ENCODE measurements around the gene SMPX. TPM values are rescaled to one million over a fixed set of nuclear protein-coding genes. Genes with fewer than 3 reads are reported as not detected.
"Not testable (repeated sequence)": the region's sequence is repeated elsewhere in the genome, so short reads cannot be mapped to it uniquely, and the experiment has no call there.

The SMPX gene
- not detected for total RNA-seq

- Mint-ChIP-seq H3K27ac (no peak within 1 kb of the TSS), H3K36me3 (no peaks in the 10 kb centered on the region), H3K4me1 (peaks cover 5% of the 10 kb centered on the region), H3K9me3 (no peaks in the 10 kb centered on the region), H3K27me3 (no peaks in the 10 kb centered on the region), H3K4me3 (no peak within 1 kb of the TSS)
- no peak for DNase-seq
- POLR2A ChIA-PET = no interaction called here
- no peak for ATAC-seq (ENCODE audit: low read depth)
Measured at GRCh38 chrX:21757960-21758359, at the start of gene SMPX. Gene SMPX (minus strand): TSS chrX:21758116. CDS start chrX:21754290, 3,826 bp downstream.

DNA sequence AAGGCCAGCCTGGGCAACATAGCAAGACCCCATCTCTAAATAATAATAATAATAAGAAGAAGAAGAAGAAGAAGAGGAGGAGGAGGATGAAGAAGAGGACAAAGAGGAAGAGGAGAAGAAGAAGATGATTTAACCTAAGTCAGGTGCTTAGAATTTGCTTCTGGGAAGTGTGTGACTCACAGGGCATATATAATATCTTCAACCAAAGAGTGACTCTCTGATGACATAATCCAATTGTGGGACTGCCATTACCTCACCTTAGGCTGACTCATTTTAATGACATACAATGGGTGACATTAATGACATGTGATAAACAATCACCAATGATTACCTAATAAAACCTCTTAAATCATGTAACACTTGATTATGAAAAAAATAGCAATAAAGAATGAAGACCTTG is 48.8 kb upstream of the SMPX start:
- no peaks in the 10 kb centered on the region for H3K9me3 Mint-ChIP-seq
- H3K4me1 Mint-ChIP-seq = no peaks in the 10 kb centered on the region
- POLR2A ChIA-PET = no interaction called here
- no peak overlapping the region for H3K4me3 Mint-ChIP-seq
- no peak overlapping the region for H3K27ac Mint-ChIP-seq
- H3K27me3 Mint-ChIP-seq = peaks cover 5% of the 10 kb centered on the region
- ATAC-seq (ENCODE audit: low read depth) = no peak
- no peaks in the 10 kb centered on the region for H3K36me3 Mint-ChIP-seq
- DNase-seq = no peak

DNA sequence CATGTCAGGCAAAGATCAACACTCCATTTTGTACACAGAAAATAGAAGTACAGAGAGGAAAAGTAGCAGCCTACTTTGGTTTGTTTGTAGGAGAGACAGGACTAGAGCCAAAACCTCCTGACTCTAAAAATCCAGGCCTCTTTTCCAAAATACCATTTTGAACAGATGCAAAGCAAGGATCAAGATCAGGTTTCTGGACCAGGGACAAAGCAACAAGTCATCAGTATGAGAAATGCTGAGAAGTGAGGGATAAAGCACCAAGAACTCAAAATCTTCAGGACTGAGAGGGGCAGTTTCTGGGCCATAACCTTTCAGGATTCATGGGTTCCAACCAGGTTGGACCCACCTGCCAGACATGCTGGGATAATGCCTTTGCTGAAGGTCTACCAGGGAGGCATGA is 44.9 kb upstream of the SMPX start:
- Mint-ChIP-seq H3K27ac (no peak overlapping the region), H3K4me1 (no peaks in the 10 kb centered on the region)

DNA sequence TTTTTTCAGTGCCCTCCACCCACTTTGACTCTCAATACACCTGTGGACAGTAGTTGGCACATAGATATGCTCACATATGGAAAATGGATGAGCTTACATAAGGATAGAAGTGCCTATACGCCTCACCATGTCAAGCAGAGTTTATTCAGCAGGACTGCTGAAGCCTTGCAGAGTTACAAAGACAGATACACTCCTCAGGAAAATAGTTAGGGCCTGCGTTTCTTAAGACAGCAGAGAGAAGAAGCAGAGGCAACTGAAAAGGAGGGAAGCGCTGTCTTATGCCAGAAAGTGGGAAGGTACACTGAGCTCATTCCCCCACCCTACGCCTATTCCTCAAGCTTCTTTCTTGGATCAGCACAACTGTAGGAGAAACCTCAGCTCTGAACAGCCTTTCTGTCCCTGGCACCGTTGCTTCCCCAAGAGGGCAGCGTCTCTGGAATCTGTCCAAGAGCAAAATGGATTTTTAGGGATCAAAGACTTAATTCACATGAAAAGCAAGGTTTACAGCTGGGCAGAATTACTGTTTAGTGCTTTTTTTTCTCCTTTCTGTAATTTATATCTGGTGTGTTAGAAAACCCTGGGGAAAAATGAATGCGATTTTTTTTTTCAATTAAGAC is 44.2 kb upstream of the SMPX start:
- POLR2A ChIA-PET = no interaction called here

More for the DNA sequence above, 44.9 kb upstream of the SMPX start:
- DNase-seq (no peak), ATAC-seq (ENCODE audit: low read depth) (no peak)
- H3K27me3 Mint-ChIP-seq = peaks cover 3% of the 10 kb centered on the region
- no peaks in the 10 kb centered on the region for H3K9me3 Mint-ChIP-seq
- H3K4me3 Mint-ChIP-seq = no peak overlapping the region
- POLR2A ChIA-PET = no interaction called here
- H3K36me3 Mint-ChIP-seq = no peaks in the 10 kb centered on the region

GRCh38 chrX:21800344-21800770 is 42.4 kb upstream of the SMPX start:
- H3K27me3 Mint-ChIP-seq = no peaks in the 10 kb centered on the region
- H3K27ac Mint-ChIP-seq = no peak overlapping the region
- no peaks in the 10 kb centered on the region for H3K9me3 Mint-ChIP-seq
- POLR2A ChIA-PET = no interaction called here
- DNase-seq = no peak
- no peak overlapping the region for H3K4me3 Mint-ChIP-seq
- H3K4me1 Mint-ChIP-seq = no peaks in the 10 kb centered on the region
- no peak for ATAC-seq (ENCODE audit: low read depth)
- no peaks in the 10 kb centered on the region for H3K36me3 Mint-ChIP-seq

More for the DNA sequence above, 44.2 kb upstream of the SMPX start:
- H3K27me3 Mint-ChIP-seq = no peaks in the 10 kb centered on the region
- ATAC-seq (ENCODE audit: low read depth) (no peak), DNase-seq (no peak)
- no peaks in the 10 kb centered on the region for H3K36me3 Mint-ChIP-seq
- H3K27ac Mint-ChIP-seq = no peak overlapping the region
- no peaks in the 10 kb centered on the region for H3K9me3 Mint-ChIP-seq
- no peak overlapping the region for H3K4me3 Mint-ChIP-seq
- no peaks in the 10 kb centered on the region for H3K4me1 Mint-ChIP-seq

DNA sequence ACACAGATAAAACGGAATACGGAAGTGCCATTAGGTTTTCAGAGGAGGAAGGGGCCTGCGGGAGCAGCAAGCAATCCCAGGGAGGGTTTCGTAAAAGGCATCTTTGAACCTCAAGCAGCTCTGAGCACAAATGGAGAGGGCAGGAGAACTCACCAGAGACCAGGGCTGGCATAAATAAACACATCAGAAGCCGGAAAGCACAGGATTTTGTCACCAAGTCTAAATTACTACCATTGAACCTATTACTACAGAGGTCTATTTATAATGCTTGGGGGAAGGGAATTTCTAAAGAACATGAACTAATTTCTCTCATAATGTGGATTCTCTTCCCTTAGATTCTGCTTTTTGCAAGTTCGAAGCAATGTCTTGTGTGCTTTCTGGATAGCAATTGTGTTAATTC is 41.9 kb upstream of the SMPX start:
- no peaks in the 10 kb centered on the region for H3K4me1 Mint-ChIP-seq
- ATAC-seq (ENCODE audit: low read depth) (no peak), DNase-seq (no peak)
- H3K36me3 Mint-ChIP-seq = no peaks in the 10 kb centered on the region
- POLR2A ChIA-PET = no interaction called here
- no peak overlapping the region for H3K27ac Mint-ChIP-seq
- H3K27me3 Mint-ChIP-seq = no peaks in the 10 kb centered on the region
- no peak overlapping the region for H3K4me3 Mint-ChIP-seq
- H3K9me3 Mint-ChIP-seq = no peaks in the 10 kb centered on the region

DNA sequence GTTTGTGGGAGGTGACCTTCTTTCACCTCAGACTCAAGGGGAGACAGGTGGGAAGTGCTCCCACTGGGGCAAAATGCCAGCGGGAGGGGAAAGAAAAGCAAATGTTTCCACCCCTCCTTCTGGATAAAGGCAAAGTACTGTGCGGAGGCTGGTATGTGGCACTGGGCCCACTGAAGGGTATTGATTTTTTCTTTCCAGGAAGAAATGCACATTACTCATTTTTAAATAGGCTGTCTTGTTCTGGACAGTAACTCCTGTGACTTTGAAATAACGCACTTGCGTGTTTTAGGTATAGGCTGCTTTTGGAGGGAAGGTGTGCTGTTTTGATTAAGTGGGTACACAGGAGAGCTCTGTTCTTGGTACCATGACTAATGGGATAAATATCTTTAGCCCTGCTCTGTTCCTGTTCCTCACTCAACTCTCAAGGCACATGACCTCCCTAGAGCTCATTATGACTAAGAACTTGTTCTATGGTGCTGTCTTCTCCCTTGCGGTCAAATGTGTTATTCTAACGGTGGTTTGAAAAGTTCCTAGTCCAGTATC is 40.8 kb upstream of the SMPX start:
- POLR2A ChIA-PET = no interaction called here
- no peaks in the 10 kb centered on the region for H3K36me3 Mint-ChIP-seq
- no peaks in the 10 kb centered on the region for H3K4me1 Mint-ChIP-seq
- no peak for ATAC-seq (ENCODE audit: low read depth)
- DNase-seq = no peak
- H3K27ac Mint-ChIP-seq = no peak overlapping the region
- no peak overlapping the region for H3K4me3 Mint-ChIP-seq
- H3K27me3 Mint-ChIP-seq = no peaks in the 10 kb centered on the region
- H3K9me3 Mint-ChIP-seq = no peaks in the 10 kb centered on the region

DNA sequence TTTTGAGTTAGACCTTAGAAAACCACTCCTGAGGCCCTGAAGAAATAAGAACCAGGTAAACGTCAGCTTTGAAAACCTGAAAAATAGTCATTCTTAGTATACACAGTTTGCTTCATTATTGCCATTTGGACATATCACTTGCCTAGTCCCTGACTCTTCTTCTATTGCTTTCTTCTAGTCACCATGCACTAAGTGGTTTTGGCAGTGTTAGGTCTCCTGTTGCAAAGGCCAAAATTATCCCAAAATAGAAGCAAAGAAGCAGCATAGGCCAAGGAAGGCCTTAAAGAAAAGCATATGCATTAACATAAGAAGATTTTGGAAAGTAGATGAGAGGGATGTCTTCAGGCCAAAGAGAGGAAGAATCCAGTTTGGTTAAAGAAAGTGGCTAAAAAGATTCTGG is 24.1 kb upstream of the SMPX start:
- DNase-seq (no peak), ATAC-seq (ENCODE audit: low read depth) (no peak)
- Mint-ChIP-seq H3K27me3 (no peaks in the 10 kb centered on the region), H3K36me3 (no peaks in the 10 kb centered on the region), H3K27ac (no peak overlapping the region), H3K4me1 (peaks cover 14% of the 10 kb centered on the region), H3K9me3 (no peaks in the 10 kb centered on the region), H3K4me3 (no peak overlapping the region)
- POLR2A ChIA-PET = no interaction called here

- POLR2A ChIA-PET = no interaction called here
- Mint-ChIP-seq H3K36me3 (no peaks in the 10 kb centered on the region), H3K4me3 (no peak overlapping the region), H3K27me3 (no peaks in the 10 kb centered on the region), H3K9me3 (no peaks in the 10 kb centered on the region), H3K27ac (no peak overlapping the region), H3K4me1 (peaks cover 14% of the 10 kb centered on the region)
- DNase-seq = no peak
- ATAC-seq (ENCODE audit: low read depth) = peak; percentile 47
Measured at GRCh38 chrX:21781525-21781924, 23.6 kb upstream of the SMPX start.

DNA sequence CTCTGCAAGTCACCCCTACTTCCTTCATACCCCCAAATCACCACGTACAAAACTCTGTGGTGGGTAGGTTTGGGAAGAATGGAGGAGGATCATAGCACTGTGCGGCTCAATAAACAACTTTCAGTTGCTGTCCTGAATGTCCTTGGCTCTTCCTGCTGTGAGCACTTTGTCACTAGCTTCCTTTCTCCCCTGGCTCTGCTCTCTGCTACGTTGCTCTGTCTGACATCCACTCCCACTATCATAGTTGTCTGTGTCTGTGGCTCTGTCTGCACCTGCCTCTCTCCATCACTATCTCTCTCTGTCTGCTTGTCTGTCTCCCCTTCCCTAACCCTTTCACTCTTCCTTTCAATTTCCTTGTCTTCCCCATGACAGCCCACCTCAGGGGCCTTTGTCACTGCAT is 21.2 kb upstream of the SMPX start:
- DNase-seq (no peak), ATAC-seq (ENCODE audit: low read depth) (peak; percentile 33)
- H3K4me3 Mint-ChIP-seq = peak overlapping the region; percentile 10
- H3K9me3 Mint-ChIP-seq = peaks cover 3% of the 10 kb centered on the region
- no peaks in the 10 kb centered on the region for H3K27me3 Mint-ChIP-seq
- H3K36me3 Mint-ChIP-seq = peaks cover 4% of the 10 kb centered on the region
- H3K27ac Mint-ChIP-seq = peak overlapping the region; percentile 80
- peaks cover 17% of the 10 kb centered on the region for H3K4me1 Mint-ChIP-seq
- POLR2A ChIA-PET = no interaction called here

DNA sequence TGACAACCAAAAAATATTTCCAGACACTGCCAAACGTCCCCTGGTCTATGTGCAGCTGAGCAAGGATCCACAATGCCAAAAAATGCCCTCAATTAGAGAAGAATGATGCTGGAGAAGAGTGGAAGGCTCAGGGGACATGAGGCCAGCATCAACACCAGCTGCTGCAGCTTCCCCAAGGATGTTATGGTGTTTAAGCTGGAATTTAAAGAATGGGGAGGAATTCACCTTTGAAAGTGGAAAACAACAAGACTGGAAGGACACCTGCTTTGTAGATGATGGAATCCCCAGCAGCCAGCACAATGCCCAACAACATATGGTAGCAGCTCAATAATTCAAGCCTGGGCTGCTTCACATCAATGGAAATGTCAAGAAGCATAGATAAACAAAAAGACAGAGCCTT is 20.3 kb upstream of the SMPX start:
- Mint-ChIP-seq H3K36me3 (peaks cover 4% of the 10 kb centered on the region), H3K27ac (no peak overlapping the region), H3K4me3 (no peak overlapping the region), H3K4me1 (peaks cover 21% of the 10 kb centered on the region), H3K9me3 (peaks cover 3% of the 10 kb centered on the region), H3K27me3 (no peaks in the 10 kb centered on the region)
- DNase-seq (no peak), ATAC-seq (ENCODE audit: low read depth) (no peak)
- POLR2A ChIA-PET = no interaction called here

DNA sequence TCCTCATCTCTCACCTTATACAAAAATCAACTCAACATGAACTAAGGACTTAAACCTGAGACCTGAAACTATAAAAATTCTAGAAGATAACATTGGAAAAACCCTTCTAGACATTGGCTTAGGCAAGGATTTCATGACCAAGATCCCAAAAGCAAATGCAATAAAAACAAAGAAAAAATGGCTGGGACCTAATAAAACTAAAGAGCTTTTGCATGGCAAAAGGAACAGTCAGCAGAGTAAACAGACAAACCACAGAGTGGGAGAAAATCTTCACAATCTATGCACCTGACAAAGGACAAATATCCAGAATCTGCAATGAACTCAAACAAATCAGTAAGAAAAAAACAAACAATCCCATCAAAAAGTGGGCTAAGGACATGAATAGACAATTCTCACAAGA is 17.2 kb upstream of the SMPX start:
- Mint-ChIP-seq H3K36me3 (peaks cover 11% of the 10 kb centered on the region), H3K4me1 (peaks cover 28% of the 10 kb centered on the region)
- H3K27ac Mint-ChIP-seq; H3K4me3 Mint-ChIP-seq; DNase-seq; ATAC-seq (ENCODE audit: low read depth); POLR2A ChIA-PET; H3K27me3 Mint-ChIP-seq; H3K9me3 Mint-ChIP-seq: not testable (repeated sequence)

GRCh38 chrX:21773036-21773435 is 15.1 kb upstream of the SMPX start:
- Mint-ChIP-seq H3K27ac (peak overlapping the region; percentile 81), H3K4me3 (peak overlapping the region; percentile 58), H3K4me1 (peaks cover 19% of the 10 kb centered on the region), H3K36me3 (peaks cover 11% of the 10 kb centered on the region)
- POLR2A ChIA-PET = interaction anchor here (0.6 kb wide), 1 partner anchor 22 kb away, joined by 3 read pairs; no protein-coding TSS in a partner anchor
- not testable (repeated sequence) for DNase-seq; ATAC-seq (ENCODE audit: low read depth); H3K27me3 Mint-ChIP-seq; H3K9me3 Mint-ChIP-seq

- DNase-seq = no peak
- Mint-ChIP-seq H3K4me1 (peaks cover 19% of the 10 kb centered on the region), H3K27ac (peak overlapping the region; percentile 30), H3K4me3 (no peak overlapping the region), H3K36me3 (peaks cover 11% of the 10 kb centered on the region), H3K27me3 (peaks cover 3% of the 10 kb centered on the region), H3K9me3 (peaks cover 9% of the 10 kb centered on the region)
- POLR2A ChIA-PET = no interaction called here
- no peak for ATAC-seq (ENCODE audit: low read depth)
Measured at GRCh38 chrX:21770631-21771321, 12.9 kb upstream of the SMPX start.

Measured in activated naive CD8-positive, alpha-beta T cell treated with anti-CD3 and anti-CD28 coated beads, Interleukin-2, amount 10 ng/mL, durations not matched to agents 7 days and 5 days (primary cell).